GM21360 (cell line): ENCODE results near the gene PCGF3.

ENCODE experiments used
- ATAC-seq: cut with Tn5 transposase; IDR thresholded peaks from one replicate; pipeline ENCODE4 v1.9.1; 2021; ENCODE audit warnings: mild to moderate bottlenecking, moderate library complexity; ENCODE audit not compliant: unreplicated experiment

The PCGF3 gene

GRCh38 chr4:705278-706082 lies at the start of gene PCGF3:
TSS of gene PCGF3 (plus strand) at chr4:705832. CDS start at chr4:733681, 27,849 bp downstream.
- peak; percentile 88 for ATAC-seq

- no peak for ATAC-seq
Measured at GRCh38 chr4:656436-657337, 48.9 kb upstream of the PCGF3 start.

- no peak for ATAC-seq
Measured at GRCh38 chr4:657338-657833, 48.2 kb upstream of the PCGF3 start.

- ATAC-seq, result no peak
Measured at GRCh38 chr4:657834-658667, 47.6 kb upstream of the PCGF3 start.

- ATAC-seq, result no peak
Measured at GRCh38 chr4:658681-659667, 46.7 kb upstream of the PCGF3 start.

GRCh38 chr4:659851-660250 lies 45.8 kb upstream of the PCGF3 start:
- ATAC-seq, result no peak

- ATAC-seq, result no peak
Measured at GRCh38 chr4:660401-660800, 45.2 kb upstream of the PCGF3 start.

- no peak for ATAC-seq
Measured at GRCh38 chr4:661231-661630, 44.4 kb upstream of the PCGF3 start.

GRCh38 chr4:661881-662761 lies 43.5 kb upstream of the PCGF3 start:
- ATAC-seq, result no peak

- ATAC-seq, result no peak
Measured at GRCh38 chr4:663046-663437, 42.6 kb upstream of the PCGF3 start.

- no peak for ATAC-seq
Measured at GRCh38 chr4:663438-664428, 41.9 kb upstream of the PCGF3 start.

- no peak for ATAC-seq
Measured at GRCh38 chr4:664713-665231, 40.9 kb upstream of the PCGF3 start.

GRCh38 chr4:665381-665750 lies 40.3 kb upstream of the PCGF3 start:
- ATAC-seq, result no peak

- ATAC-seq, result no peak
Measured at GRCh38 chr4:665751-666435, 39.7 kb upstream of the PCGF3 start.

GRCh38 chr4:666436-666810 lies 39.2 kb upstream of the PCGF3 start:
- ATAC-seq, result no peak

- ATAC-seq, result no peak
Measured at GRCh38 chr4:666822-667544, 38.6 kb upstream of the PCGF3 start.
